GM12874 (cell line): ENCODE results near the gene LGALS1.

Source experiments
- CTCF ChIP-seq: IDR thresholded peaks from 2 replicates; pipeline ENCODE4 v1.5.1; 2011; ENCODE audit warnings: low read depth, mild to moderate bottlenecking, control low read depth, low read length, moderate library complexity; ENCODE audit not compliant: insufficient read depth

LGALS1 gene

GRCh38 chr22:37654563-37655251, 20.7 kb upstream of the LGALS1 start:
- no peak for TF ChIP-seq CTCF

GRCh38 chr22:37655252-37655563, 20.2 kb upstream of the LGALS1 start:
- TF ChIP-seq CTCF = no peak

GRCh38 chr22:37657590-37658132, 17.8 kb upstream of the LGALS1 start:
- TF ChIP-seq CTCF = no peak

- TF ChIP-seq CTCF = no peak
Measured at GRCh38 chr22:37658133-37659065, 17.0 kb upstream of the LGALS1 start, which contains the start of gene PDXP. PDXP (plus strand) TSS chr22:37658723; CDS start chr22:37658783, 60 bp downstream.

GRCh38 chr22:37659066-37659896, 16.2 kb upstream of the LGALS1 start:
- TF ChIP-seq CTCF = no peak

GRCh38 chr22:37659897-37660708, 15.3 kb upstream of the LGALS1 start:
- no peak for TF ChIP-seq CTCF
